Mucosa of descending colon (tissue), 3 donors: ENCODE results near the gene ANXA5. TPM values are rescaled to one million over a fixed set of nuclear protein-coding genes. Genes with fewer than 3 reads are reported as not detected.

Experiments used
- ATAC-seq: fragments of 200-7000 bp; cut with Tn5 transposase; one replicate; pipeline ENCODE4 v1.9.1; 2020; ENCODE audit warnings: mild to moderate bottlenecking, moderate library complexity
- DNase-seq, 3 donors: peaks; one replicate each; pipeline ENCODE4 v3.0.0-alpha.2; 2020
- H3K36me3 ChIP-seq: fragments of 200-600 bp; one replicate; pipeline ENCODE4 v1.8.0; 2021; ENCODE audit warnings: low read depth, mild to moderate bottlenecking
- H3K4me1 ChIP-seq: fragments of 200-600 bp; one replicate; pipeline ENCODE4 v1.8.0; 2021; ENCODE audit warnings: low read depth, mild to moderate bottlenecking
- H3K4me3 ChIP-seq: fragments of 200-600 bp; one replicate; pipeline ENCODE4 v1.8.0; 2021; ENCODE audit warnings: mild to moderate bottlenecking
- H3K9me3 ChIP-seq: fragments of 200-600 bp; one replicate; pipeline ENCODE4 v1.8.0; 2021; ENCODE audit warnings: mild to moderate bottlenecking
- CTCF ChIP-seq: fragments of 200-600 bp; IDR thresholded peaks from one replicate; pipeline ENCODE4 v1.8.0; 2022; ENCODE audit warnings: antibody characterized with exemption, mild to moderate bottlenecking
- intact Hi-C, 2 donors: fragments of 100-400 bp; cut with DNase I in 1 of 2; cut with micrococcal nuclease in 1 of 2; formaldehyde crosslinking; loops; one replicate each; pipeline versions ENCODE4 v1.11.0 to v1.11.1; 2022; cut with DNase I, micrococcal nuclease
- total RNA-seq, 3 donors: library from RNA; stranded (reverse); fragmentation: NEBNext Ultra II Directional in 2 of 3; extraction: Animal tissue kit (Norgen Biotek cat#: 25700) in 2 of 3; gene quantifications; one replicate each; pipeline versions ENCODE4 v1.2.1 to v1.2.4, GENCODE V29; 2021 to 2023
- donor health status: DM: no; HTN: no; CAD: no; lungs with moderate emphysema.
- donor health status: DM: no; HTN: no; CAD: no.
- donor health status: DM: no; HTN: yes; CAD: no.

Gene ANXA5
- total RNA-seq, 3 donors from 2014 or later = 47.3 to 157 (median 89.2) TPM

DNA sequence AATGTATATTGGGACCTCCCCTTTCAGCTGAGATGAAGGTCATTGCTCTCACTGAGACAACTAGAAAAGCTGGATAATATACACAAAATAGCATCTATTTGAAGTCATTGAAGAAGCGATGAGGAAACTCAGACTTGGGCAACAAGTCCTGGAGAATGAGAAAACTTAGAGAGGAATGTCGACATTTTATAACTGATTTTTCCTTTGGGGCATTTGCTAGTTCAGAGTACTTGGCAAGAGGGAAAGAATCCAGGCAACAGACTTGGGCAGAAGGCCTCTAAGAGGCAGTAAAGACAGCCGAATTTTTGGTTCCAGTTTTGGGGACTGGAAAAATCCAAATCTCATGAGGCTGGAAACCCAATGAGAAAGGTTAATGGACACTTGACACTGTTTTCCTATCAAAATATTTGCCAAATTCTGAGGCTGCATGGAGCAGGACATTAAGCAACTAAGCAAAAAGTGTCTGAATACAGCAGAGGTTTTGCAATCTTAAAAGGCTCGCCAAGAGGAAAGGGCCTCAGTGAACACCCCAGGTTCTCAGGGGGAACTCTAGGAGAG, 21.0 kb upstream of the ANXA5 start:
- ATAC-seq (no peak), DNase-seq (no peak)
- no peak for TF ChIP-seq CTCF
- H3K36me3 ChIP-seq = no peaks in the 10 kb centered on the region
- H3K4me1 ChIP-seq = no peaks in the 10 kb centered on the region
- no peaks in the 10 kb centered on the region for H3K9me3 ChIP-seq
- intact Hi-C loops = no loop called here
- H3K4me3 ChIP-seq = no peak overlapping the region

- Histone ChIP-seq H3K9me3 (no peaks in the 10 kb centered on the region), H3K36me3 (no peaks in the 10 kb centered on the region), H3K4me3 (no peak overlapping the region), H3K4me1 (no peaks in the 10 kb centered on the region)
- no peak for TF ChIP-seq CTCF
- no peak for ATAC-seq
- intact Hi-C loops = no loop called here
- no peak for DNase-seq
These were observed 17.8 kb upstream of the ANXA5 start for GRCh38 chr4:121714548-121714947.

- ATAC-seq (no peak), DNase-seq (no peak)
- H3K4me3 ChIP-seq = no peak overlapping the region
- H3K36me3 ChIP-seq = no peaks in the 10 kb centered on the region
- TF ChIP-seq CTCF = no peak
- intact Hi-C loops = no loop called here
- no peaks in the 10 kb centered on the region for H3K4me1 ChIP-seq
- no peaks in the 10 kb centered on the region for H3K9me3 ChIP-seq
These were observed 16.0 kb upstream of the ANXA5 start for GRCh38 chr4:121712783-121713182.

GRCh38 chr4:121712001-121712651, 15.3 kb upstream of the ANXA5 start:
- DNase-seq = no peak
- ATAC-seq = no peak
- Histone ChIP-seq H3K36me3 (no peaks in the 10 kb centered on the region), H3K9me3 (no peaks in the 10 kb centered on the region), H3K4me1 (no peaks in the 10 kb centered on the region), H3K4me3 (no peak overlapping the region)
- TF ChIP-seq CTCF = no peak
- intact Hi-C loops = no loop called here

DNA sequence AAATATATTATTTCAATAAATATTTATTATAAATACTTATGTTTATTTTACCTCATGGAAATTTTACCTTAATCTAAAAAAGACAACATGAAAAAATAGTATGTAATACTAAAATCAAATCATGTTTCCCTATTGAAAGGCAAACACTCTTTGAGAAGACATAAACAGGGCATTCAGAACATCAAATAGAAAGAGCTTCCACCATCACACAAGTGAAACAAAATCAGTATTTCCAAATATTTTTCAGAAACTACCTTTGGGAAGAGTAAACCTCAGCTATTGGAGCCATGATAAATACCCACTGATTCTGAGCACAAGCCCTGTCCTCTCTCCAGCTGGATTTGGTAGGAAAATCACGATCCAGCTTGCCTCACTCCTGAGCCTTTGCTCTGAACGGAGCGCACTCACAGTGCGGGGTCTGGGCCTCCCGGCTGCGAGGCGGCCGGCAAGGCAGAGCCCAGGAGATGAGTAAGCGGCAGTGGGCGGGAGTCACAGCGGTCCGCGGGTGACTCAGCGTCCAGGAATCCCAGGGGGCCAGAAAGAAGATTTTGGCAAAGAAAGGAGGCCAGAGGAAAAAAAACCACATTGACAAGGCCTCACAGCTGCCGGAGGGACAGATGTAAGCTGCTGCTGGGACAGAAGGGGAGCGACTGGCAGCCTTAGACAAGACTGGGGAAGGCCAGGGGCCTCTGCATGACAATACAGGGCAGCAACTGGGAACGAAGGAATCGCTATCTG, 14.7 kb upstream of the ANXA5 start:
- Histone ChIP-seq H3K36me3 (no peaks in the 10 kb centered on the region), H3K4me3 (no peak overlapping the region), H3K4me1 (no peaks in the 10 kb centered on the region), H3K9me3 (no peaks in the 10 kb centered on the region)
- ATAC-seq (peak; percentile 87), DNase-seq (peak; percentile 52 to 77 (median 67))
- TF ChIP-seq CTCF = no peak
- intact Hi-C loops = no loop called here
